Stimulated activated CD8-positive, alpha-beta memory T cell treated with anti-CD3 and anti-CD28 coated beads, Interleukin-12 subunit alpha, Interleukin-12 subunit beta, amount 100 ng/mL, for 1 hour (primary cell): Measurements from ENCODE around the gene XXYLT1.

Source experiments
- DNase-seq: peaks from one replicate; pipeline ENCODE4 v3.0.0-alpha.2; 2020; ENCODE audit warnings: low read depth

The XXYLT1 gene

DNA sequence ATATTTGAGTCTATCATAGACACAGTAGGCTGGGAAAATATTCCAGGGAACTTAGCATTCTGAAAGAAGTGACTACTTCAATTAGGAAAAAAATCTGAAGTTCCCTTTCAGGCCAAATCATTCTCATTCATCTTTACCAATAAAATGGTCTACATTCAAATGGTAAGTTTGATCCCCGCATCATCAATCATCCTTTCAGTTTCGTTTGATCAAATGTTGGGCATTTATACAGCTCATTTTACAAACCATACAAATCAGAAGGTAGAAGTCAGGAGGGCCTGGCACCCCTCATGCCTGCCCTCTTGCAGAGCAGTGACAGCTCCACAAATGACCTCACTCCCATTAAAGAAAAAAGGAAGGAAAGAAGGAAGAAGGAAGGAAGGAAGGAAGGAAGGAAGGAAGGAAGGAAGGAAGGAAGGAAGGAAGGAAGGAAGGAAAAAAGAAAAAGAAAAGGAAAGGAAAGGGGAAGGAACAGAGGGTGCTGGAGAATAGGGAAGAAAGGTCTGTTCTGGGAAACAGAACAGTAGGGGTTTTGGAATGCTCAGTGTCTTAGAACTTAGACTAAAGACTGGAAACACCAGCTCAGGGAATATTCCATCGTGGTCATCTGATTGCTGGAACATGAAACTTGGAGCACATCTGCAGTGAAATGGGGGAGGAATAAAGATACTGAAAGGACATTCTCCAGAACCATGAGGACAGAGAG, 86.1 kb downstream of the XXYLT1 start:
- DNase-seq: no peak

DNA sequence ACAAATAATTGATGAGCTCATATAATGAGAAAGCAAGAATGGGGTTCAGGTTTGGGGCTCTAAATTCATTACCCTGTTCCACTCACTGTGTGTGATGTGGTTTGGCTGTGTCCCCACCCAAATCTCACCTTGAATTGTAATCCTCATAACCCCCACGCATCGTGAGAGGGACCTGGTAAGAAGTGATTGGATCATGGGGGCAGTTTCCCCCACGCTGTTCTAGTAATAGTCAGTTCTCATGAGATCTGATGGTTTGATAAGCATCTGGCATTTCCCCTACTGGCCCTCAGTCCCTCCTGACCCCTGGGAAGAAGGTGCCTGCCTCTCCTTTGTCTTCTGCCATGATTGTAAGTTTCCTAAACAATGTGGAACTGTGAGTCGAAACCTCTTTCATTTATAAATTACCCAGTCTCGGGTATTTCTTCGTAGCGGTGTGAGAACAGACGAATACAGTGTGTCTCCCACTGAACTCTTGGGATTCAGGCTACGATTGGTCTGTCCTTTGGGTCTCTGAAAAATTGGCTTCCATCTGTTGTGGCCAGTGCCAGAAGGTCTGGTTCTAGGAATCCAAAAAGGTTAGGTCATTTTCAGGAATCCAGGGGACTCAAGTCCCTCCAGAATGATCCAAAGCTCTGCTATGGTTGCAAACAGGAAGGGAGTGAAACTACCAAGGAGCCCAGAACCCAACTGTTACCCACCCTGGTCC, 87.7 kb downstream of the XXYLT1 start:
- no peak for DNase-seq

DNA sequence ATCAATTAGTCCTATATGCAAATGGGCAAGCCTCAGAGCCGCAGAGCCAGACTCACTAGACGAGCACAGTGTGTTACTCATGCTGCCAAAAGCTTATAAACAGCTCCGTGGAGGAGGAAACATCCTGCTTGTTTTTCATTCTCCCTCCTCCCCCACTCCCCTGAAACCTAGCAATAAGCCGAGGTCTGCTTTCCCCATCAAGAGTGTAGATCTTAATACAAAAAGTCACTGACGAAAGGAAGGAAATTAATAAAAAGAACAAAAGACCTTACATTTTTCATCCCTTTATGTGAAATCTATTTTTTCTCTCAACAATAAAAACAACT, 88.5 kb downstream of the XXYLT1 start:
- no peak for DNase-seq

DNA sequence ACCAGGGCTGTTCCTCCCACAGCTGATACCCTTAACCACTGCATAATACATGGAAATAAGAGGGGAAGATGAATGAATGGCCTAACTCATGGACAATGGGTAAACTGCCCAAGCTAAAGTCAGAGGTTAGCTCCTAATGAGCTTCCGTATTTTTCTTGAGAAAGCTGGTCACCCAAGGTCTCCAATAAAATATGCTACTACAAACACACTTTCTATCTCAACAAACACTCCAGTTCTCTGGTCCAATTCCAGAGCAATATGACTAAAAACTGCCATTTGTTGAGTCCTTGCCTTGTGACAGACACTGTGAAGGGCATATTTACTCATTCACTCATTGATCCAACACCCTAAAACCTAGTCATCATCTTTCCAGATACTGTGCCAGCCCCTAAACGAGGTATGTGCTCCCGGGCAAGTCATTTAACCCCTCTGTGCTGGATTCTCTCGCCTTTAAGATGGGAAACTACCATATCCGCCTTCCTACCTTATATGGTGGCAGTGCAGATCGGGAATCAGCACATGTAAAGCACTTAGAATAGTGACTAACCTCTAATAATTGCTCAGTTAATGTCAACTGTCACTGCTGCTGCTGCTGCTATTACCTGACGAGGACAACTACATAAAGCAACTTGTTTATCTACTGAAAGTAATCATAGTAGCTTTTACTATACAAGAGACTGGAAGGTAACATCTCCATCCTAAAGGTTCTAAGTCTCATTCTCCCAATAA, 89.1 kb downstream of the XXYLT1 start:
- no peak for DNase-seq

DNA sequence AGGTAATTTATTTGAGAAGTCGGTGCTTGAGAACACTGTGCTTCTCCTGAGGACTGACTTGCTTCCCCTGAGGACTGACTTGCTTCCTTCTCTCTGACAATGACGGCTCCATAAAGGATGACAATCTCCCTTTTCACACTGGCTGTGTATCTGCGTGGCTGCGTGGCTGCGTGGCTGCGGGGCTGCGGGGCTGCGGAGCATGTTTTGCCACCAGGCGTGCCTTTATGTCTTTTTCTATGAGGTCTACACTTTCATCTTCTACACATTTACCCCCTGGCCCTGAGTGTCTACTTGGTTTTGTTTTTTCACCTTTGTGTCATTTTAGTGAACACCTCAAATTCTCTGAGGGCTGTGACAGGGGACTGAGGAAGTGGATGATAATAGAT, 89.9 kb downstream of the XXYLT1 start:
- DNase-seq: no peak

DNA sequence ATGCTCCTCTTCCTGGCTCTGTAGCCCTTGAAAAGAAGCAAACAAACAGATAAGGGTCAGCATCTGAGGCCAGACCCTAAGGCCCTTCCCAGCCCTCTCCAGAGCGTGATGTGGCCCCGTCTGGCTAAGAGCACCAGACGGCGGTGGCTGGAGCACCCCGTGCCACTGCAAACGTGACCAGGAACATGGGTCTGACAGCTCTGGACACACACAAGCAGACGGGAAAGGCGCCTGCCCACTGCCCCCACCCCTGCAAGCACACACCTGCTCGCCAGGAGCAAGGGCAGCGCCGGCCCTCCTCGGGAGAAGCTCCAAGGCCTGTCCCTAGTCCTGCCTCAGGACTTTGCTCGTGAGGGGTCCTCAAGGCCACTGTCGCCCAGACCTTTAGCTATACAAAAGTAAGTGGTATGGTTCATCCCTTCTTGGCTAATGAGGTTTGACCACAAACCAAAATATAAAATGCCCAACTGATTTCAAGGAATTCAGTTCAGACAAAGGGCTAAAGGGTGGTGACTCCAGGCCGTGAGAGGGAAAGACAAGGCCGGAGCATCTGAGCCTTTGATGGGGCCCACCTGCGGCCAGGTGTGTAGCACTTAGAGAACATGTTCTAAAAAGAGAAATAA, 90.4 kb downstream of the XXYLT1 start:
- DNase-seq: no peak

DNA sequence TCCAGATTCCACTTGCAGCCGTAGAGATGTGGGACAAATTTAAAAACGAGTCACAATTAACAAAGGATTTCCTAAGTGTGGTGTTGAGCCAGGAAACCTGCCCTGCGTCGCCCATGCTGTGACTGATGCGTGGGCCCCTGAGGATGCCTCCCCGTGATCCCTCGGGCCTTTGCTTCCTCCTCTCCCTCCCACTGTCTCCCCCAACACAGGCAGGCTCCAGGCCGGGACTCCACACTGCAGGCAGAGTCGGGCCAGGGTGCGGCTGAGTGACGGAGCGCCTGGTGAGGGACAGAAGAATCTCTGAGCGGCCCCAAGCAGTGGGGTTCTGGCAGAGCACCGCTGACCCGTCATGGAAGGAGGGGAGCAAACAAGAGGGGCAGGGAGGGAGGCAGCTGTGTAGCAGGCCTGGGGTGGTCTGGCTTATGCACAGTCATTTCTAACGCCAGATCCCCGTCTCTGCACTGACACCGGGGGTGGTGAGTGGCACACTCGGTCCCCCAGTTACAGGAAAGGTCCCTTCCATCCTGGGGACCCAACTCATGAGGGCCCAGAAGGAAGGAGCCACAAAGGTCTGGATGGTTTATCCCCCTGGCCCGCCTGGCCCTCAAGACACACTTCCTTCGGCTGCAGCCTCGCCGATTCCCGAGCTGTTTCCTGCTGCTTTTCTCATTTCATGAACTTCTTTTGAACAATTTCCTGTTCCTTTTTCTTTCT, 91.0 kb downstream of the XXYLT1 start:
- DNase-seq: no peak

DNA sequence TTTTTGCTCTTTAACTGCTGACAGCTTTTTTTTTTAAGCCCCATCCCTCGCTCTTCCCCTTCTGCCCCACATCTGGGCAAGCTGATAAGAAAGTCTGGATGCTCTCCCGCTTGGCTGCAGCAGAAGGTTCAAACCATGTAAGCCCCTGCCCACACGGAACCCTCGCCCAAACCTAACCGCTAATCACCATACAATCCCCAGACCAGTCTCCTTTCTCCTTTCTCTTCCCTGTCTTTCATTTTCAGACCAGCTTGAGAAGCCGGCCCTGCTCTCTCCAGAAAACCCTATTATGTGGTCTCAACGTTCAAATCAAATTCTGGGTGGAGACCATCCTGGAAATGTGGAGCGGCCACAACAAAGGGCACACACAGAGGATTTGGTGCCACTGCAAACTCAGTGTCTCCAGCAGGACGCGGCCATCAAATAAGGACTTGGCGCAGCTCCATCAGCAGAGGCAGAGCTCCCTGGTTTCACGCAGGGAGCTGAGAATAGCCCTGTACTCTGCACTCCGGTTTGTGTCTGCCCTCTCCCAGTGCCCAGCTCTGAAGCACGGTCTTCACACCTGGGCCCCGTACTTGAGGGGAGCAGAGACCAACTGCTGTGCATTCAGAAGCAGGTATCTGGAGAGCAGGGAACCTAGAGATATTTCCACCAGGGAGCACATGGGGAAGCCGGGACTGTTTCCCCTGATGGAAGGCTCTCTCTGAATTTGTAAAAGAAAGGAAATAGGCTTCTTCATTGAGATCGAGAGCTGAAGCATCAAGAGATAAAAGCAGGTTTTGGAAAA, 92.6 kb downstream of the XXYLT1 start:
- no peak for DNase-seq

DNA sequence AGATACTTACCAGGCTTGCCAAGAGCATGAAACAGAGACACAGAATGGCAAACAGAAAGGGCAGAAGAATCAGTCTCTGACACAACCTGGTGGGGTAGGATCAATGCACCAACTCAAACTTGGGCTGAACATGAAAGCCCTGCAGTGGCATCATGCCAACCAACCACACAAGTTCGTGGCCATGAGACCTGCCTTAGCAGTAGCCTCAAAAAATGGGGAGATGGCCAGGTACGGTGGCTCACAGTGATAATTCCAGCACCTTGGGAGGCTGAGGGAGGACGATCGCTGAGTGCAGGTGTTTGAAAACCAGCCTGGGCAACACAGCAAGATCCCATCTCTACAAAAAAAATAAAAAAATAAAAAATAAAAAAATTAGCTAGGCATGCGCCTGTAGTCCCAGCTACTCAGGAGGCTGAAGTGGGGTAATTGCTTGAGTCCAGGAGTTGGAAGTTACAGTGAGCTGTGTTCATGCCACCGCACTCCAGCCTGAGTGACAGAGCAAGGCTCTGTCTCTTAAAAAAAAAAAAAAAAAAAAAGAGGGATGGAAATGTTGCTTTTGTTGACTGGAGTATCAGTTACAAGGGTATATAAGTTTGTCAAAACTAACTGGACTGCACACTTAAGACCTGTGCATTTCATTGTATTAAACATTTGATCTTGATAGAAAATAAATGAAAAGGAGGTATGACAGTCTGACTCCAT, 93.4 kb downstream of the XXYLT1 start:
- no peak for DNase-seq

DNA sequence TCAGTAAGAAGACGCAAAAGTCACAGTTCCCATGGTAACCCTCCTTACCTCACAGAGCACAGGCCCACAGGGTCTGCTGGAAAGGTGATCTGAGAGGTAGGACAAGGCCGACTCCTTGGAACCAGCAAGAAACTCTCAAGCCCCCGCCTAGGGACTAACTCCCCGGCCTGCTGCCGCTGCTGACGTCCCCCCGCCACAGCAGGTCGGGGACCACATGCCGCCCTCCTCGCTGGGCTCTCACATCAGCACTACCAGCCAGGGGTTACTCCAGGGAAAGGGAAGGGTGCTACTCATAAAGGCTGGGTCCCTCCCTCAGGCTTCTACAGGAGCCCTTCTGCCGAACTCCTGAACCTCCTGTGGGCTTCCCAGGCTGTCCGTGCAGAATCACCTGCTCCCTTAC, 94.2 kb downstream of the XXYLT1 start:
- no peak for DNase-seq

DNA sequence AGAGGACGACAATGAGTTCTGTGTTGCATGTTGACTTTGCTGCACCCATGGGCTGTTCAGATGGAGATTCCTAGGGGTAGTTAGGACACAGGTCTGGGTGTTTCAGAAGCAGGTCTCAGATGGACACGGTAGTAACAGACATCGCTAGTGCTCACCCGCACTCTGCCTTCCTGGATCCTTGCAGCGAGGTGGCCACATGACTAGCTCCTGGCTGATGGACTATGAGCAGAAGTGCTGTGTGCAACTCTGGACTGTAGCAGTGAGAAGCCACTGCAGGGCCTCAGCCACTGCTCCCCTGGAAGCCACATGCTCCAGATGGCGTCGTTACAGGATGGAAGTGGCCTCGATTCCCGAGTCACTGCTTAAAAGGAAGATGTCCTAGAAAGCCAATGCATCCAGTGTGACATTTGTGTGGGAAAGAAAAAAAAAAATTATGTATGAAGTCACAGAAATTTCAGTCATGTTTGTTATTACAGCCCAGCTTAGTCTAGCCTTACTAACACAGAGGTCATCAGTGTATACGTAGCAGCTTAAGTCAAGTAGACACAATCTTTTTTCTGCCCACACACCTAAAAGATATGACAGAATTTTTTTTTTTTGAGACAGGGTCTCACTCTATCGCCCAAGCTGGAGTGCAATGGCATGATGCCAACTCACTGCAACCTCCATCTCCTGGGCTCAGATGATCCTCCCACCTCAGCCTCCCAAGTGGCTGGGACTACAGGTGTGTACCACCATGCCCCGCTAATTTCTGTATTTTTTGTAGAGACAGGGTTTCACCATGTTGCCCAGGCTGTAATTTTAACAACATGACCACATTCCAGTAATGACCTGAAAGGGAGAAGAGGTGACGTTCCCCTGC, 95.3 kb downstream of the XXYLT1 start:
- no peak for DNase-seq

DNA sequence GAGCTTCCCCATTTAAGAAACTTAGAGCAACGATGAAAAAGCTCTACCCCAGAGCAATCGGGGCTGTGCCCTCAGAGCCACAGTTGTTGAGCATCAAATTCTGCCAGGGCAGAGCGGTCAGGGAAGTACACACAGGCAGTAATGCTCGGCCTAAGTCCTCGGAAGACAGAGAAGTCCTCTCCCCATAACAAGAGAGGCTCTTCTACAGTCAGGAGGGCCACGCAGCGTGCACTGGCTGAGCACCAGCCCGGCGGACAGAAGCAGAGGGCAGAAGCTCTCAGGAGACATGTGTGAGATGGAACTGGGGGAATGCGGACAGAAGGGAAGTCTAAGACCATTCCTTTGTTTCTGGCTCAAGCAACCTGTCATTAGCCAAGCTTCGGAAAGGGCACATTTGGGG, 95.9 kb downstream of the XXYLT1 start:
- DNase-seq: no peak

DNA sequence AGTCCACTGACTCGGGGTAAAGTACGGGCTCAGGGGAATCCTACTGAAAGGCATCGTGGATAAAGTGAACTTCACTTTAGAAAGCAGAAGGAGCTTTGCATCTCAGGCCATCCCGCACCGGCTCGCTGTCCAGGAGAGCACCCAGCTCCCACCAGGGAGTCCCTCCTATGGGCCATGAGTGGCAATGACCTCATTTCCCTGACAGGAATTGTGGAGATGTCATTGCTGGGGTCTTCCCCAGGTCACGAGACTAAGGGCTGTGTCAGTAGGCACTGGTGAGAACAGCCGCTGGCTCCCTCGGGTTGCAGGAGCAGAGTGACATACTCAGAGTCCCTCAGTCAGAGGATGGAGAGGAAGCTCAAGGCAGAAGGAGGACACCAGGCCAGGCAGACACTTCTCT, 97.3 kb downstream of the XXYLT1 start:
- DNase-seq: no peak

DNA sequence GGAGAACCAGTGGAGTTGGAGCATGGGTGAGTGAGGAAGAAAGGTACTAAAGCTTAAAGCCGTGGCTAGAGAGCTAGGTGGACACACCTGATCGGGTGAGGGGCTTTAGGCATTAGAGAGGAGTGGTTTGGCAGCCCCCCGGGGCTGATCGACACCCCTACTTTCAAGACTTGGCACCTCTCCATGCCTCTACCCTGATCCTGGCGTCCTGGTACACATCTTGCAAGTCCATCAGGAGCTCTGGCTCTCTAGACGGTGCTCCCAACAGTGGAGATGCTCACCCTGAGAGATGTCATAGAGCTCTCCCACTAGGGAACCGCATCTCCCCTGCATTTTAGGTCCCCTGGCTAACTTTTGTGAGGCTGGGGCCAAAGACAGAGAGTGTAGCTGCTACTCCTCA, 98.1 kb downstream of the XXYLT1 start:
- no peak for DNase-seq

DNA sequence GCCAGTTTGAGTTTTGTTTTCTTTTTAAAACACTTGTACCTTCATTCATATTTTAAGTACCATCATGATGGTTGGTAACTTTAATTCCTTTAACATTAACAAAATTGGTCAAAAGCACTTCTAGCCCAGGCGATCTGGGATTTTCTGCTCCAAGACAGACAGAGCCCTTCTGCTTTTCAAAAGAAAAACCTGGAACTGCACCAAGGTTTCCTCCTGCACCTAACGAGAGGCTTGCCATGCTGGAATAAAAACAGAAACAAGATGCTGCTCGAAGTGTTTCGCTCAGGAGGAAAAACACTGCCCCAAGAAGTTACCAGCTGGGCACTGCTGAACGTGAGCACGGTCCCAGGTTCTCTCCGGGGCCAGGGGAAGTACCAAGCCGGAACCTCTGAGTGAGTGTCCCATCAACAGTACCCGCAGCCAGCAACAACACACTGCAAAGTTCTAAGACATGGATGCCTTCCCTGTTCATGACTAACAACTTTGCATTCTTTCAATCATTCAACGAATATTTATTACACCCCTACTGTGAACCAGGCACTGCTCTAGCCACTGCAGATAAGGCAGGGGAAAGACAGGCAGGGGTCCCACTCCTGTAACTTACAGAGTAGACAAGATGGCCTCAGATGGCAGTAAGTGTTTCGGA, 98.8 kb downstream of the XXYLT1 start:
- DNase-seq: no peak

DNA sequence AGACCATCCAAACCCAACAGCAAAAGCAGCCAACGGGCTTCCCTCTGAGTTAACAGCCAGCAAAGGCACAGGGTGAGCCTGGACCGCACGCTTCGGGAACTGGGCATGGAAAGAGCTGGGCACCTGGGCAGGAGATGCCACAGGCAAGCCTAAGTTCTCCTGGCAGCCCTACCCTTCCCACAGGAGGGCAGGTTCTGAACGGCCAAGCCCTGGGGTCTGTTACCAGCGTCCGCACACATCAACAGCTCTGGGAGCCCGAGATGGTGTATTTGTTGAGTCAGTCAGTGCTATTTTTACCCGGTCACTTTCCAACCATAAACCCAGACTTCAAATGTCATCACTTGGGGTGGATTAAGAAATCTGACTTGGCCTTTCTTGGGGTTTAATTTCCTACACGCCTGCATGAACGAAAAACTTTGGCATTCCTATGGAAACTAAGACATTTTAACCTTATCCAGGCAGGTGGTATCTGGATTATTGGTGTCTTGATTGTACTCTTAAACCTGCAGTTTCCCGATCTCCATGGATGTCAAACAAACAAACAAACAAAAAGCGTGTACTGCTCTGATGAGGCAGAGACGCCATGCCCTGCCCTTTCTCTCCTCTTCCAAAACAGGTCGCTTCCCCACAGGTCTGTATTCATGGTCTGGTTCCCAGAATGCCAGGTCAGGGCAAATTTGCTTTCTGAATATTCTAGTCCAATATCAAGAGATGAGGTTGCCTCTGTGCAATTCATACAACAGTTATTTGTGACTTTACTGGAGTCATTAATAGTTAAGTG, 99.7 kb downstream of the XXYLT1 start:
- no peak for DNase-seq

DNA sequence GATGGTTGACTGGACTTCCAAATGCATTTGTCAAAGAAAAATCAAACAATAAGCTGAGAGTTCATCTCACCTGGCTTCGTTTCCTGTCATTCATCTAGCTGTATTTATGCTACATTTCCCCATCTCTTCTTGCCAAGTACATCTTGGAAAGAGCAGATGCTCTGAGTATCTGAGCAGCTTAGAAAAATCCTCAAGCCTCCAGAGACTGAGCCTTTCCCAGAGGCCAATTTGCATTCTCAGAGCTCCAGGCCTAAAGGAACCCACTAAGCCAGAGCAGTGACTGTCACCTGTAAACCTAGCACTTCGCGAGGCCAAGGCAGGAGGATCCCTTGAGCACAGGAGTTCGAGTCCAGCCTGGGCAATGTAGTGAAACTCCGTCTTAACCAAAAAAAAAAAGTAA, 100.5 kb downstream of the XXYLT1 start:
- DNase-seq: no peak

DNA sequence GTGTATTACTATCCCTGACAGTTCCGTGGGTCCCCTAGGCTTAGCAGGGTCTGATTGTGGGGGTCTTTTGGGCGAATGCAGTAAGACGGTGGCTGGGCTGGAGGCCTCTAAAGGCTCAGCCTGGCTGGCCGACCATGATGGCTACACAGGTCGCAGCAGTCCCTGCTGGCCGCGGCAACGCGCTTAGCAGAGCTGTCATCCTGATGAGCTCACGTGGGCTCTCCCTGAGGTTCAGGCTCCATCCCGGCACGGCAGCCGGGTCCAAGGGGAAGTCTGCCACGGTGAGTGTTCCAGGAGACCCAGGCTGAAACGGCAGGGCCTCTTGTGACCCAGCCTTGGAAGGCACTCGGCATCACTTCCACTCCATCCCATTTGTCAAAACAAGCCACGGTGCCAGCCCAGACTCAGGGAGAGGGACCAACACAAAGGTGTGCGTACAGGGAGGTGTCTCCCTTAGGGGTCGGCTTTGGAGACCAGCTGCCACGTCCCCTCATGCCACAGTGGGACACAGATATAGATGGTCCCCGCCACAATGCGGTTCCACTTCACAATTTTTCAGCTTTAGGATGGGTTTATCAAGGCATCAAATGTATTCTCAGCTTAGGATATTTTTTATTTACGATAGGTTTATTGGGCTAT, 101.8 kb downstream of the XXYLT1 start:
- no peak for DNase-seq
